Liver (tissue), 9 donors: ENCODE results near the gene ATP6V0A4. TPM values are rescaled to one million over a fixed set of nuclear protein-coding genes. Genes with fewer than 3 reads are reported as not detected.

Experiments used
- DNase-seq: peaks from one replicate; pipeline ENCODE4 v3.0.0-alpha.2; 2017; ENCODE audit warnings: low spot score
- H3K27ac ChIP-seq, 2 donors: one replicate each; pipeline ENCODE4 v1.7.0; 2013; ENCODE audit warnings: inconsistent platforms in 2 of 2, low read length in 2 of 2, control low read depth in 1 of 2, low read depth in 1 of 2, mild to moderate bottlenecking in 1 of 2
- H3K27me3 ChIP-seq, 4 donors: one replicate each; pipeline versions ENCODE4 v1.6.1 to v1.7.0; 2013; ENCODE audit warnings: low read length in 3 of 4, inconsistent platforms in 1 of 4, mild to moderate bottlenecking in 1 of 4, moderate library complexity in 1 of 4; ENCODE audit not compliant: control insufficient read depth in 4 of 4, insufficient read depth in 4 of 4
- H3K36me3 ChIP-seq, 4 donors: one replicate each; pipeline versions ENCODE4 v1.6.1 to v1.7.0; 2013; ENCODE audit warnings: low read length in 3 of 4, mild to moderate bottlenecking in 3 of 4, low read depth in 1 of 4, moderate library complexity in 1 of 4; ENCODE audit not compliant: control insufficient read depth in 4 of 4, insufficient read depth in 3 of 4
- H3K4me1 ChIP-seq, 4 donors: one replicate each; pipeline versions ENCODE4 v1.6.1 to v1.7.0; 2013; ENCODE audit warnings: low read length in 3 of 4, mild to moderate bottlenecking in 3 of 4, moderate library complexity in 1 of 4; ENCODE audit not compliant: control insufficient read depth in 4 of 4, insufficient read depth in 4 of 4
- H3K4me3 ChIP-seq, 3 donors: one replicate each; pipeline versions ENCODE4 v1.6.1 to v1.7.0; 2013; ENCODE audit warnings: low read length in 3 of 3, control low read depth in 1 of 3, low read depth in 1 of 3, mild to moderate bottlenecking in 1 of 3
- H3K9ac ChIP-seq, 2 donors: one replicate each; pipeline ENCODE4 v1.7.0; 2013; ENCODE audit warnings: low read length in 2 of 2, mild to moderate bottlenecking in 2 of 2, moderate library complexity in 2 of 2, control low read depth in 1 of 2, low read depth in 1 of 2
- H3K9me3 ChIP-seq, 4 donors: one replicate each; pipeline versions ENCODE4 v1.6.1 to v1.7.0; 2013; ENCODE audit warnings: low read length in 3 of 4; ENCODE audit not compliant: control insufficient read depth in 4 of 4
- EGR1 ChIP-seq, 2 donors: IDR thresholded peaks; 2 replicates each; pipeline ENCODE4 v1.6.1; 2016 to 2018; ENCODE audit warnings: antibody characterized with exemption in 2 of 2, low read depth in 2 of 2
- FOXA1 ChIP-seq: IDR thresholded peaks from 2 replicates; pipeline ENCODE4 v1.6.1; 2016; ENCODE audit warnings: antibody characterized with exemption
- FOXA2 ChIP-seq: IDR thresholded peaks from 2 replicates; pipeline ENCODE4 v1.6.1; 2016; ENCODE audit warnings: antibody characterized with exemption
- GABPA ChIP-seq, 2 donors: IDR thresholded peaks in 1 of 2; conservative IDR thresholded peaks in 1 of 2; 2 replicates each; pipeline ENCODE4 v1.6.1; 2016; ENCODE audit warnings: antibody characterized with exemption in 2 of 2, mild to moderate bottlenecking in 1 of 2, moderate library complexity in 1 of 2
- HNF4A ChIP-seq, 2 donors: conservative IDR thresholded peaks; 2 replicates each; pipeline ENCODE4 v1.6.1; 2016; ENCODE audit warnings: antibody characterized with exemption in 2 of 2, mild to moderate bottlenecking in 2 of 2
- HNF4G ChIP-seq: IDR thresholded peaks from 2 replicates; pipeline ENCODE4 v1.6.1; 2016; ENCODE audit warnings: antibody characterized with exemption
- JUND ChIP-seq, 2 donors: IDR thresholded peaks; 2 replicates each; pipeline ENCODE4 v1.6.1; 2016; ENCODE audit warnings: antibody characterized with exemption in 2 of 2
- NR2F2 ChIP-seq: IDR thresholded peaks from 2 replicates; pipeline ENCODE4 v1.6.1; 2016; ENCODE audit warnings: antibody characterized with exemption
- RAD21 ChIP-seq, 2 donors: IDR thresholded peaks; 2 replicates each; pipeline ENCODE4 v1.6.1; 2016; ENCODE audit warnings: antibody characterized with exemption in 2 of 2, mild to moderate bottlenecking in 2 of 2
- RXRA ChIP-seq, 2 donors: IDR thresholded peaks; 2 replicates each; pipeline ENCODE4 v1.6.1; 2017 to 2018; ENCODE audit warnings: antibody characterized with exemption in 2 of 2, mild to moderate bottlenecking in 1 of 2
- SP1 ChIP-seq: IDR thresholded peaks from 2 replicates; pipeline ENCODE4 v1.6.1; 2018; ENCODE audit warnings: antibody characterized with exemption, mild to moderate bottlenecking
- YY1 ChIP-seq: IDR thresholded peaks from 2 replicates; pipeline ENCODE4 v1.6.1; 2016; ENCODE audit warnings: antibody characterized with exemption, mild to moderate bottlenecking
- WGBS: extraction: QIAGEN DNeasy Blood & Tissue Kit; methylation state at CpG from one replicate; pipeline ENCODE4 v1.1.7; 2013; 5-methylcytosine and 5-hydroxymethylcytosine counted together
- polyA plus RNA-seq, 2 donors: library from polyadenylated mRNA; stranded (reverse) in 1 of 2; unstranded in 1 of 2; fragments of 200-250 nt in 1 of 2; fragments of >200 nt in 1 of 2; fragmentation: Nextera tagmentation in 1 of 2; extraction: Ambion mirVana in 1 of 2; gene quantifications; one replicate each; pipeline versions ENCODE4 v1.2.1 to v1.2.3, GENCODE V29; 2013 to 2015
- total RNA-seq, 2 donors: library from RNA; depleted of rRNA; stranded (reverse); fragments of >200 nt; gene quantifications; one replicate each; pipeline ENCODE4 v1.2.3, GENCODE V29; 2014
- TF ChIP-seq, protein P1 (sequence below): IDR thresholded peaks from 2 replicates; pipeline ENCODE4 v1.6.1; 2016; ENCODE audit warnings: antibody characterized with exemption
- TF ChIP-seq, protein P2 (sequence below): IDR thresholded peaks from 2 replicates; pipeline ENCODE4 v1.6.1; 2016; ENCODE audit warnings: antibody characterized with exemption
- TF ChIP-seq, protein P3 (sequence below): fragments of 150-350 bp; IDR thresholded peaks from 2 replicates; pipeline ENCODE4 v1.5.1; 2017; ENCODE audit warnings: improper control_type of control experiment, low read depth, low read length; ENCODE audit not compliant: missing input control
- TF ChIP-seq, protein P4 (sequence below): IDR thresholded peaks from 2 replicates; pipeline ENCODE4 v1.6.1; 2016; ENCODE audit warnings: antibody characterized with exemption, mild to moderate bottlenecking
- TF ChIP-seq, protein P5 (sequence below): IDR thresholded peaks from 2 replicates; pipeline ENCODE4 v1.6.1; 2016; ENCODE audit warnings: antibody characterized with exemption
- donor health status: healthy.
- donor health status: healthy.
- donor health status: healthy.
- donor health status: healthy.
- donor health status: healthy.

The ATP6V0A4 gene
- total and polyA plus RNA-seq, 4 donors: not detected

DNA sequence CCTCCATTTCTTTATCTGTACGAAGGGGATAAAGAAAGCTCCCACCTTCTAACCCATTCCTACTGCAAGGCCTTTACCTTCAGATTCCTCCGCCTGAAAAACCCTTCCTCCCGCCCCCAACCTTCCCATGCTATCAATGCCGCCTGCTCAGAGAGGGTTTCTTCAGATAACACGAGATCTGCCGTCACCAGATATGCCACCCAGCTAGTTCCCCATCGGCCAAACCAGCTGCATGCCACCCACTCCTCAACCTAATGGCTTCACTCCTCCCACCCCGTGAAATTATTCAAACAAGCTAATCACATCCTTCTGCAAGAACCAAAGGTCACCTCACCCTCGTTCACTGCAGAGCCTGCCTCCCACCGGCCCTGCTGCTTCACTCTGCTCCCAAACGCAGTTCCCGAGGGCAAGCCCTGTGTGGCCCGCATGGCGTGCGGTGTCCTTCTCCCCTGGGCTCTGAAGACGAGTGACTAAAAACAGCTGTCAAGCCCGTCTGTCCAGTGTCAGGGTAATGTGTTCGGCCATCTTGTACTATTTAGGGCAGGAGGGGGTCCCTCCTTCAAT lies 47.0 kb downstream of the ATP6V0A4 start:
- Histone ChIP-seq H3K27ac (no peak overlapping the region), H3K27me3 (no peaks in the 10 kb centered on the region), H3K9ac (no peak overlapping the region), H3K4me1 (peaks cover 0 to 8% (median 0%) of the 10 kb centered on the region in 4 donors), H3K36me3 (no peaks in the 10 kb centered on the region), H3K4me3 (no peak overlapping the region), H3K9me3 (no peaks in the 10 kb centered on the region)
- no peak for DNase-seq
- TF ChIP-seq FOXA2: no peak
- TF ChIP-seq, protein P1, sequence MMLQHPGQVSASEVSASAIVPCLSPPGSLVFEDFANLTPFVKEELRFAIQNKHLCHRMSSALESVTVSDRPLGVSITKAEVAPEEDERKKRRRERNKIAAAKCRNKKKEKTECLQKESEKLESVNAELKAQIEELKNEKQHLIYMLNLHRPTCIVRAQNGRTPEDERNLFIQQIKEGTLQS: no peak
- no peak for TF ChIP-seq GABPA (IDR thresholded peaks at IDR 0.05 in 1 of 2, conservative IDR thresholded peaks at IDR 0.05 in 1 of 2)
- no peak for TF ChIP-seq EGR1 (IDR thresholded peaks at IDR 0.05; ENCODE audit: low read depth in 2 of 2)
- TF ChIP-seq, protein P2, sequence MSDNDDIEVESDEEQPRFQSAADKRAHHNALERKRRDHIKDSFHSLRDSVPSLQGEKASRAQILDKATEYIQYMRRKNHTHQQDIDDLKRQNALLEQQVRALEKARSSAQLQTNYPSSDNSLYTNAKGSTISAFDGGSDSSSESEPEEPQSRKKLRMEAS: no peak
- TF ChIP-seq, protein P3, sequence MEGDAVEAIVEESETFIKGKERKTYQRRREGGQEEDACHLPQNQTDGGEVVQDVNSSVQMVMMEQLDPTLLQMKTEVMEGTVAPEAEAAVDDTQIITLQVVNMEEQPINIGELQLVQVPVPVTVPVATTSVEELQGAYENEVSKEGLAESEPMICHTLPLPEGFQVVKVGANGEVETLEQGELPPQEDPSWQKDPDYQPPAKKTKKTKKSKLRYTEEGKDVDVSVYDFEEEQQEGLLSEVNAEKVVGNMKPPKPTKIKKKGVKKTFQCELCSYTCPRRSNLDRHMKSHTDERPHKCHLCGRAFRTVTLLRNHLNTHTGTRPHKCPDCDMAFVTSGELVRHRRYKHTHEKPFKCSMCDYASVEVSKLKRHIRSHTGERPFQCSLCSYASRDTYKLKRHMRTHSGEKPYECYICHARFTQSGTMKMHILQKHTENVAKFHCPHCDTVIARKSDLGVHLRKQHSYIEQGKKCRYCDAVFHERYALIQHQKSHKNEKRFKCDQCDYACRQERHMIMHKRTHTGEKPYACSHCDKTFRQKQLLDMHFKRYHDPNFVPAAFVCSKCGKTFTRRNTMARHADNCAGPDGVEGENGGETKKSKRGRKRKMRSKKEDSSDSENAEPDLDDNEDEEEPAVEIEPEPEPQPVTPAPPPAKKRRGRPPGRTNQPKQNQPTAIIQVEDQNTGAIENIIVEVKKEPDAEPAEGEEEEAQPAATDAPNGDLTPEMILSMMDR: no peak
- WGBS: 73% methylated on average over 18 of the region's 18 CpGs

DNA sequence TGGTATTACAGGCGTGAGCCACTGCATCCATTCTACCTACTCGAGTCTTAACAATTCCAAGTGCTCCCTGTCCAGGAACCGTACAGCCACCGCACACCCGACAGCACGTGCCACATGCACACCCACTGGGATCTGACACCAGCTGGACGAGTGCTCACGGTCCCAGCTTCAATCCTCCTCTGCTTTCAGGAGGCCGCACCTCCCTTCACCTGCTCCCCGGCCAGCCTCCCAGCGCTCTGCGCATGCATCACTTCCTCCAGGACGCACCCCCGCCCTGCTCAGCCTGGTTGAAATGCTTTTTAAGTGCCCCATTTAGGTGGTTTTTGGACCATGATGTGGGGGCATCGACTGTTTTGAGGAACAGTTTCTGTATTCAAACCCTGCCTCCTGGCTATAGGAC lies 47.5 kb downstream of the ATP6V0A4 start:
- 97% methylated on average over 15 of the region's 15 CpGs for WGBS
- TF ChIP-seq FOXA2: no peak
- TF ChIP-seq HNF4A (conservative IDR thresholded peaks at IDR 0.05): no peak
- no peak for TF ChIP-seq YY1
- TF ChIP-seq JUND (IDR thresholded peaks at IDR 0.05): no peak
- TF ChIP-seq, protein P2: no peak
- TF ChIP-seq, protein P3: no peak
- no peak for TF ChIP-seq RAD21 (IDR thresholded peaks at IDR 0.05)
- TF ChIP-seq EGR1 (IDR thresholded peaks at IDR 0.05; ENCODE audit: low read depth in 2 of 2): no peak
- no peak for TF ChIP-seq SP1
- no peak for TF ChIP-seq NR2F2
- no peak for TF ChIP-seq HNF4G
- TF ChIP-seq, protein P4, sequence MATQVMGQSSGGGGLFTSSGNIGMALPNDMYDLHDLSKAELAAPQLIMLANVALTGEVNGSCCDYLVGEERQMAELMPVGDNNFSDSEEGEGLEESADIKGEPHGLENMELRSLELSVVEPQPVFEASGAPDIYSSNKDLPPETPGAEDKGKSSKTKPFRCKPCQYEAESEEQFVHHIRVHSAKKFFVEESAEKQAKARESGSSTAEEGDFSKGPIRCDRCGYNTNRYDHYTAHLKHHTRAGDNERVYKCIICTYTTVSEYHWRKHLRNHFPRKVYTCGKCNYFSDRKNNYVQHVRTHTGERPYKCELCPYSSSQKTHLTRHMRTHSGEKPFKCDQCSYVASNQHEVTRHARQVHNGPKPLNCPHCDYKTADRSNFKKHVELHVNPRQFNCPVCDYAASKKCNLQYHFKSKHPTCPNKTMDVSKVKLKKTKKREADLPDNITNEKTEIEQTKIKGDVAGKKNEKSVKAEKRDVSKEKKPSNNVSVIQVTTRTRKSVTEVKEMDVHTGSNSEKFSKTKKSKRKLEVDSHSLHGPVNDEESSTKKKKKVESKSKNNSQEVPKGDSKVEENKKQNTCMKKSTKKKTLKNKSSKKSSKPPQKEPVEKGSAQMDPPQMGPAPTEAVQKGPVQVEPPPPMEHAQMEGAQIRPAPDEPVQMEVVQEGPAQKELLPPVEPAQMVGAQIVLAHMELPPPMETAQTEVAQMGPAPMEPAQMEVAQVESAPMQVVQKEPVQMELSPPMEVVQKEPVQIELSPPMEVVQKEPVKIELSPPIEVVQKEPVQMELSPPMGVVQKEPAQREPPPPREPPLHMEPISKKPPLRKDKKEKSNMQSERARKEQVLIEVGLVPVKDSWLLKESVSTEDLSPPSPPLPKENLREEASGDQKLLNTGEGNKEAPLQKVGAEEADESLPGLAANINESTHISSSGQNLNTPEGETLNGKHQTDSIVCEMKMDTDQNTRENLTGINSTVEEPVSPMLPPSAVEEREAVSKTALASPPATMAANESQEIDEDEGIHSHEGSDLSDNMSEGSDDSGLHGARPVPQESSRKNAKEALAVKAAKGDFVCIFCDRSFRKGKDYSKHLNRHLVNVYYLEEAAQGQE: no peak
- no peak for TF ChIP-seq RXRA (IDR thresholded peaks at IDR 0.05)
- TF ChIP-seq, protein P1: no peak
- TF ChIP-seq, protein P5, sequence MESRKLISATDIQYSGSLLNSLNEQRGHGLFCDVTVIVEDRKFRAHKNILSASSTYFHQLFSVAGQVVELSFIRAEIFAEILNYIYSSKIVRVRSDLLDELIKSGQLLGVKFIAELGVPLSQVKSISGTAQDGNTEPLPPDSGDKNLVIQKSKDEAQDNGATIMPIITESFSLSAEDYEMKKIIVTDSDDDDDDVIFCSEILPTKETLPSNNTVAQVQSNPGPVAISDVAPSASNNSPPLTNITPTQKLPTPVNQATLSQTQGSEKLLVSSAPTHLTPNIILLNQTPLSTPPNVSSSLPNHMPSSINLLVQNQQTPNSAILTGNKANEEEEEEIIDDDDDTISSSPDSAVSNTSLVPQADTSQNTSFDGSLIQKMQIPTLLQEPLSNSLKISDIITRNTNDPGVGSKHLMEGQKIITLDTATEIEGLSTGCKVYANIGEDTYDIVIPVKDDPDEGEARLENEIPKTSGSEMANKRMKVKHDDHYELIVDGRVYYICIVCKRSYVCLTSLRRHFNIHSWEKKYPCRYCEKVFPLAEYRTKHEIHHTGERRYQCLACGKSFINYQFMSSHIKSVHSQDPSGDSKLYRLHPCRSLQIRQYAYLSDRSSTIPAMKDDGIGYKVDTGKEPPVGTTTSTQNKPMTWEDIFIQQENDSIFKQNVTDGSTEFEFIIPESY: no peak
- no peak for TF ChIP-seq FOXA1
- no peak for TF ChIP-seq GABPA (IDR thresholded peaks at IDR 0.05 in 1 of 2, conservative IDR thresholded peaks at IDR 0.05 in 1 of 2)
- Histone ChIP-seq H3K27ac (no peak overlapping the region), H3K9me3 (no peaks in the 10 kb centered on the region), H3K4me3 (no peak overlapping the region), H3K9ac (no peak overlapping the region), H3K27me3 (no peaks in the 10 kb centered on the region), H3K4me1 (peaks cover 0 to 8% (median 0%) of the 10 kb centered on the region in 4 donors), H3K36me3 (no peaks in the 10 kb centered on the region)
- DNase-seq: no peak
